Esophagus muscularis mucosa (tissue), 4 donors: ENCODE data around the gene KRT32. TPM values are rescaled to one million over a fixed set of nuclear protein-coding genes. Genes with fewer than 3 reads are reported as not detected.

Source experiments
- DNase-seq: peaks from one replicate; pipeline ENCODE4 v3.0.0-alpha.2; 2017; ENCODE audit errors: extremely low spot score
- H3K27ac ChIP-seq, 4 donors: fragments of 200-600 bp; sonication (generic); replicated peaks in 1 of 4; 1 replicate in 3 of 4; 2 replicates in 1 of 4; pipeline ENCODE4 v1.5.1; 2016 to 2019; ENCODE audit warnings: mild to moderate bottlenecking in 1 of 4
- H3K27me3 ChIP-seq, 4 donors: fragments of 200-600 bp; sonication (generic); one replicate each; pipeline versions ENCODE4 v1.5.1 to v1.6.0; 2016 to 2019
- H3K36me3 ChIP-seq, 4 donors: fragments of 200-600 bp; sonication (generic); one replicate each; pipeline ENCODE4 v1.5.1; 2016 to 2019
- H3K4me1 ChIP-seq, 4 donors: fragments of 200-600 bp; sonication (generic); one replicate each; pipeline ENCODE4 v1.5.1; 2016 to 2019
- H3K4me3 ChIP-seq, 4 donors: fragments of 200-600 bp; sonication (generic); 1 replicate in 2 of 4; 2 replicates in 2 of 4; pipeline ENCODE4 v1.5.1; 2016 to 2019; ENCODE audit warnings: mild to moderate bottlenecking in 4 of 4, moderate library complexity in 1 of 4
- H3K9me3 ChIP-seq, 4 donors: fragments of 200-600 bp; sonication (generic); 1 replicate in 3 of 4; 2 replicates in 1 of 4; pipeline ENCODE4 v1.5.1; 2016 to 2019
- CTCF ChIP-seq, 3 experiments: fragments of 200-600 bp in 2 of 3; fragments of 450-650 bp in 1 of 3; sonication (generic) in 2 of 3; IDR thresholded peaks; one replicate each; pipeline ENCODE4 v1.5.1; 2017 to 2019; ENCODE audit warnings: antibody characterized with exemption in 3 of 3, mild to moderate bottlenecking in 2 of 3, moderate library complexity in 1 of 3
- EP300 ChIP-seq: sonication (generic); formaldehyde crosslinking; IDR thresholded peaks from one replicate; pipeline ENCODE4 v1.6.1; 2017; ENCODE audit warnings: antibody characterized with exemption
- POLR2A ChIP-seq: fragments of 450-650 bp; IDR thresholded peaks from one replicate; pipeline ENCODE4 v1.6.1; 2017; ENCODE audit warnings: antibody characterized with exemption, moderate library complexity, mild to moderate bottlenecking, low read depth
- POLR2AphosphoS5 ChIP-seq, 2 donors: sonication (generic); formaldehyde crosslinking; IDR thresholded peaks; one replicate each; pipeline ENCODE4 v1.6.1; 2017; ENCODE audit warnings: antibody characterized with exemption in 2 of 2
- WGBS: methylation state at CpG from one replicate; pipeline ENCODE4 v1.1.5; 2018; 5-methylcytosine and 5-hydroxymethylcytosine counted together
- intact Hi-C: fragments of 100-400 bp; cut with DNase I; formaldehyde crosslinking; loops from one replicate; pipeline ENCODE4 v1.15.1; 2023
- total RNA-seq, 4 donors: library from RNA; depleted of rRNA; stranded (reverse); fragments of >200 nt; gene quantifications; one replicate each; pipeline versions ENCODE4 v1.1.0 to v1.2.1, GENCODE V29; 2016

The KRT32 gene
- total RNA-seq, 4 donors from 2014 or later: not detected

DNA sequence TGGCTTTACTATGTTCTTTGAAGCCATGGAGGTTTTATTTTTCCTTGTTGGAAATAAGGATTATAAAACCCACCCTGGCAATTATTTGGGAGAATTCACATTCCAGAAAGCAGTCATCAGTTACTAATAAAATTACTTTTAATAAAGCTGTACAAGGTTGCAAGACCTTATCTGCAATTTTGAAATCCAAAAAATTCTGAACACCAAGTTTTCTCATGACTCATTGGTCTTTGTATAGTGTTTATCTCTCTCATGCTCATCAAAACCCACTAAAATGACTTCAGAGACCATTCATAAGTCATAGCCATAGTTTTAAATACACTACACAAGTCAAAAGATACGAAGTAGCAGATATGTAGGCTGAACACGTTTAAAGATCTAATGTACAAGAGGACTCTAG lies 20.4 kb downstream of the KRT32 start:
- H3K27ac ChIP-seq: no peak overlapping the region
- H3K4me3 ChIP-seq: no peak overlapping the region
- WGBS: 24% methylated on average over 2 of the region's 2 CpGs
- no peak for DNase-seq
- TF ChIP-seq POLR2AphosphoS5 (IDR thresholded peaks at IDR 0.05) (no peak), POLR2A (no peak), EP300 (no peak), CTCF (IDR thresholded peaks at IDR 0.05) (no peak)
- H3K4me1 ChIP-seq: no peaks in the 10 kb centered on the region
- intact Hi-C loops: no loop called here
- H3K9me3 ChIP-seq: peaks cover 0 to 4% (median 0%) of the 10 kb centered on the region in 4 donors
- no peaks in the 10 kb centered on the region for H3K36me3 ChIP-seq
- H3K27me3 ChIP-seq: no peaks in the 10 kb centered on the region

DNA sequence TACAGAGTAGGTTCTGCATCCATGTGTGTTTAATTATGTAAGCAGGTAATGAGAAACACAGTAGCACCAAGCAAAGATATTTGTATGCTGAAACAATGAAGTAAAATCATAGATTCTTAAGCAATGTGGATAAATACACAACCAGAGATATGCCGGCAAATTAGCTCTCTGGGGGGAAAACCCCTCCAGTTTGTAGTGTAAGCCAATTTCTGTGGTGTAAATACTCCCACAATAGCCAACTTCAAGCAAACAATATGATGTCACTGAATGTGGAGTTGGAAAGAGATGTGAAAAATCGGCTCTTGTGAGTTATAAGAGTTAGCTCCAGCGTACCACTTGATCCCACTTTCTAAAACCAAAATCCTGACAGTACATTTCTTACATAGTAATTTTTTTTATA lies 22.5 kb downstream of the KRT32 start:
- Histone ChIP-seq H3K4me1 (no peaks in the 10 kb centered on the region), H3K9me3 (no peaks in the 10 kb centered on the region), H3K27me3 (peaks cover 0 to 3% (median 0%) of the 10 kb centered on the region in 4 donors), H3K36me3 (no peaks in the 10 kb centered on the region), H3K27ac (no peak overlapping the region), H3K4me3 (no peak overlapping the region)
- TF ChIP-seq POLR2A (no peak), CTCF (IDR thresholded peaks at IDR 0.05) (no peak), EP300 (no peak), POLR2AphosphoS5 (IDR thresholded peaks at IDR 0.05) (no peak)
- no peak for DNase-seq
- WGBS: 60% methylated on average over 3 of the region's 3 CpGs
- intact Hi-C loops: no loop called here

GRCh38 chr17:41444186-41444585 lies 23.0 kb downstream of the KRT32 start:
- no peak for DNase-seq
- WGBS: 43% methylated on average over 1 of the region's 1 CpG
- no peaks in the 10 kb centered on the region for H3K9me3 ChIP-seq
- H3K4me1 ChIP-seq: no peaks in the 10 kb centered on the region
- no peak overlapping the region for H3K27ac ChIP-seq
- TF ChIP-seq CTCF (IDR thresholded peaks at IDR 0.05) (no peak), EP300 (no peak), POLR2AphosphoS5 (IDR thresholded peaks at IDR 0.05) (no peak), POLR2A (no peak)
- intact Hi-C loops: no loop called here
- H3K4me3 ChIP-seq: no peak overlapping the region
- H3K27me3 ChIP-seq: peaks cover 0 to 3% (median 0%) of the 10 kb centered on the region in 4 donors
- H3K36me3 ChIP-seq: no peaks in the 10 kb centered on the region

- Histone ChIP-seq H3K27ac (no peak overlapping the region), H3K4me1 (no peaks in the 10 kb centered on the region), H3K9me3 (no peaks in the 10 kb centered on the region), H3K36me3 (no peaks in the 10 kb centered on the region), H3K4me3 (no peak overlapping the region), H3K27me3 (peaks cover 0 to 3% (median 0%) of the 10 kb centered on the region in 4 donors)
- WGBS: 75% methylated on average over 4 of the region's 4 CpGs
- intact Hi-C loops: no loop called here
- no peak for DNase-seq
- TF ChIP-seq POLR2A: no peak
- TF ChIP-seq CTCF (IDR thresholded peaks at IDR 0.05): no peak
- TF ChIP-seq EP300: no peak
- no peak for TF ChIP-seq POLR2AphosphoS5 (IDR thresholded peaks at IDR 0.05)
Measured at GRCh38 chr17:41442739-41443138, 24.4 kb downstream of the KRT32 start.

DNA sequence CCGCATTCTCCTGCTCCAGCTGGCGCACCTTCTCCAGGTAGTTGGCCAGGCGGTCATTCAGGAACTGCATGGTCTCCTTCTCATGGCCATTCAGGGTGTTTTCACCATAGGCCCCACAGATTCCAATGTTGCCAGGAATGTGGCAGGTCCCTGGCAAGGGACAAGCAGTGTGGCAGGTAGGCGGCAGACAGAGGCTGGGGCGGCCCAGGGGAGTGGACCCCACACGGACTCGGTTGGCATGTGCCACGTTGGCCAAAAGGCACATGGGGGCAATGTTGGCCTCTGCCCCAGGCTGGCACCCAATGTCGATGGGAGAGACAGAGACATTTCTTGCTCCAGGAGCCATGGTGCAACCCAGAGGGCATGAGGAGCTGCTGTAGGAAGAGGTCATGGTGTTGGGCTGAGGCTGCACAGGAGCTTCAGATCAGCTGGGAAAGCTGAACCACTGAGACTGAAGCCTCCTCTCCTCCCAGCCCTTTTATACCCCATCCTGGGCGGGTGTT lies 26.6 kb downstream of the KRT32 start, which contains the start of gene KRT38:
Gene KRT38, minus strand, starts transcription at position 453 of the 503 bp plus-strand sequence. Its CDS starts 62 bp downstream, at position 391.
- Histone ChIP-seq H3K27me3 (peaks cover 0 to 3% (median 0%) of the 10 kb centered on the region in 4 donors), H3K27ac (no peak within 1 kb of the TSS), H3K4me1 (no peaks in the 10 kb centered on the region), H3K9me3 (no peaks in the 10 kb centered on the region), H3K36me3 (no peaks in the 10 kb centered on the region), H3K4me3 (no peak within 1 kb of the TSS)
- no peak for DNase-seq
- no peak for TF ChIP-seq EP300
- TF ChIP-seq POLR2AphosphoS5 (IDR thresholded peaks at IDR 0.05): no peak
- no peak for TF ChIP-seq CTCF (IDR thresholded peaks at IDR 0.05)
- no peak for TF ChIP-seq POLR2A
- WGBS: 93% methylated on average over 8 of the region's 10 CpGs
- intact Hi-C loops: no loop called here
